GM12872 (cell line): ENCODE data around the gene TRMT6.

Source experiments
- CTCF ChIP-seq: IDR thresholded peaks from 3 replicates; pipeline ENCODE4 v1.5.1; 2011; ENCODE audit warnings: low read depth, mild to moderate bottlenecking, low read length, moderate library complexity; ENCODE audit not compliant: insufficient read depth

The TRMT6 gene

DNA sequence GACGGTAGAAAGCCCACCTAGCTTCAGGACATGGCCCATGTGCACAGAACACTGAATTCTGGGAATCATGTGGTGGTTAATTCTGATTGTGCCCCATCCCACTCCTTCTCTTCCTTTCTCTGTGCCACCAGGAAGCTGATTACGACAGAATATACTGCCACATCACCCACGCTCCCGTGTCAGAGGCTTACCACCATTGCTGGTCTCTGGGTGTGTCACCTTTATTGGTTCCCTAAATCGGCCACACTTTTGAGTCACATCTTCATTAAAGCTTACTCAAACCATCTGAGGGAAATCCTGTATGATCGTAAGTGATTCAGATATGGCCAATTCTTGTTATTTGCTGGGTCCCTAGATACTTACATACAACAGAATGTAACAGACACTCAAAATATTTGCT lies 3.1 kb downstream of the TRMT6 start:
- TF ChIP-seq CTCF, result no peak

- TF ChIP-seq CTCF, result no peak
Observed at GRCh38 chr20:5945963-5946362, 4.4 kb downstream of the TRMT6 start.

DNA sequence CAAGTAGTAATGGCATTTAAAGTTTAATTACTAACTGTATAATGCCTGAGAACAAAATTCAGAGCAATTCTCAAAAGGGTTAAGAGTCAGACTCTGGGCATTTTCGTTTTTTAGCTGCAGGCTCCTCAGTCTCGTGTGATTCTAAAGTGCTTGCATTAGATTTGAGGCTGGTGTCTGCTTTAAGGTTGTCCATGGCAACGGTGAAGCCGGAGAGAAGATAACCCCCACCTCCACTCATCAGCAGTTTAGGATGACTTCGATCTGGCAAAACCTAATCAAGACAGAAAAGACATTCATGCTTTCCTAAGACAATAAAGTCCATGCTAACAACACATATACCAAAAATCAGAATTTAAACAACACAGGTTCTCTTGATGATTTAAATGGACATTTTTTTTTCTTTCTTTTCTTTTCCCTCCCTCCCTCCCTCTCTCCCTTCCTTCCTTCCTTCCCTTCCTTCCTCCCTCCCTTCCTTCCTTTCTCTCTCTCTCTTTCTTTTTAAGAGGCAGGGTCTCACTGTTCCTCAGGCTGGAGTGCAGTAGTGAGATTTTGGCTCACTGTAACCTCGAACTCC lies 11.8 kb downstream of the TRMT6 start:
- TF ChIP-seq CTCF, result no peak

DNA sequence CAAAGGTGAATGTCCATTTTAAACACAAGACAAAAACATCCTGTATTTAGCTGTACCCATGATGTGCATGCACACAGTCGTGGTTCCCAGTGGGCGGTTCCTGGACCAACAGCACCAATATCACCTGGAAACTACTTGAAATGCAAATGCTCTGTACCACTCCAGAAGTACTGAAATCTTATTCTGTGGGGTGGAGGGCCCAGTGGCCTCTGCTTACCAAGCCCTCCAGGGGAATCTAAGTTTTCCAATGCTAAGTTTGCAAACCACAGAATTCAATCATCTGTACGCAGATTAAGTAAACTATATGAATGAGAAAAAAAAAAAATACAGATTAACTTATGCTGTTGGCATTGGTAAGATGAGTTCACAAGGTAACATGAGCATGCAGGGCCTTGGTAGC lies 14.1 kb downstream of the TRMT6 start:
- no peak for TF ChIP-seq CTCF

GRCh38 chr20:5935384-5935783 lies 14.9 kb downstream of the TRMT6 start:
- no peak for TF ChIP-seq CTCF

- peak; percentile 31; the same call in 2 of the 3 replicates for TF ChIP-seq CTCF
Observed at GRCh38 chr20:5933802-5934436, 16.4 kb downstream of the TRMT6 start.

DNA sequence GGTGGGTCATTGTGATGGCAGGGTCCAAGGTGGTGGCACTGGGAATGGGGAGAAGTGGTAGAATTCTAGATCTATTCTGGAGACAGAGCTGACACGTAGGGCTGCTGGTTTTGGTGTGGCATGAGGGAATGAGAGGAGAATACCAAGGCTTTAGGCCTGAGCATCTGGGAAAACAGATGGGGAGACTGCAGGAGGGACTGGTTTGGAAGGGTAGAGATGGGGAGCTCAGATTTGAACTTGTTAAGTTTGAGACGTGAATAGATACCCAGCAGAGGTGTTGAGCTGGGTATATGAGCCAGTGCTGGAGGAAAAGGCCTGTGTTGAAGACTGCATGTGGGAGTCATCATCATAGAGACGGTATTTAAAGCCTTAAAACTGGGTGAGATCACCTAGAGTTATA lies 17.5 kb downstream of the TRMT6 start:
- no peak for TF ChIP-seq CTCF

DNA sequence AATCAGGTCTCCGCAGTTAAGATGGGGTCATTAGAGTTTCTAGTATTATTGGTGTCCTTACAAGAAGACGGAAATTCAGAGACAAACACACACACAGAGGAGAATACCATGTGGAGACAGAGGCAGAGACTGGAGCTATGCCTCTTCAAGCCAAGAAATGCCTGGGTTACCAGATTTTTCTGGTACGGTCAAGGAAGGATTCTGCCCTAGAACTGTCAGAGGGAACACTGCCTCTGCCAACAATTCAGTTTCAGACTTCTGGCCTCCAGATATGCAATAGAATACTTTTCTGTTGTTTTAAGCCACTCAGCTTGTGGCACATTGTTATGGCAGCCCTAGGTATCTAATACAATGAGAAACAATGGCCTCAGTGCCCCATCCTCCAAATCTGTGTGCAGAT lies 18.9 kb downstream of the TRMT6 start:
- no peak for TF ChIP-seq CTCF
